OCI-LY7 (cell line): ENCODE measurements around the gene CPNE5. TPM values are rescaled to one million over a fixed set of nuclear protein-coding genes. Genes with fewer than 3 reads are reported as not detected.

Source experiments
- BruUV-seq: library from RNA; stranded (reverse); fragments of 400-500 nt; replicated peaks from 2 replicates; lab custom pipeline; 2021; lab: Mats Ljungman, UMichigan
- CTCF ChIA-PET: fragments of 300-600 bp; sonication (Branson Sonifier 250); formaldehyde crosslinking; loops from one replicate; lab custom pipeline; 2022; ENCODE audit warnings: antibody characterized with exemption; ENCODE audit not compliant: unreplicated experiment; lab: Charles Lee
- POLR2A ChIA-PET: fragments of 300-600 bp; sonication (Branson Sonifier 250); formaldehyde crosslinking; loops from one replicate; lab custom pipeline; 2022; ENCODE audit warnings: antibody characterized with exemption; lab: Charles Lee
- DNase-seq: peaks from one replicate; pipeline ENCODE4 v3.0.0-alpha.2; 2015; ENCODE audit warnings: low spot score
- H2AFZ ChIP-seq: fragments of 200-600 bp; sonication (generic), shearing (Covaris generic); 2 replicates; pipeline ENCODE4 v1.6.1; 2014; ENCODE audit warnings: mild to moderate bottlenecking, antibody characterized with exemption, low read length, moderate library complexity
- H3K27ac ChIP-seq: fragments of 200-600 bp; sonication (generic); 2 replicates; pipeline ENCODE4 v1.5.1; 2014; ENCODE audit warnings: mixed run types, low read depth, mild to moderate bottlenecking, moderate library complexity, low read length, inconsistent platforms; ENCODE audit not compliant: poor library complexity, severe bottlenecking
- H3K36me3 ChIP-seq: fragments of 200-600 bp; sonication (generic); 2 replicates; pipeline ENCODE4 v1.6.1; 2014; ENCODE audit warnings: mild to moderate bottlenecking, antibody characterized with exemption, low read length, moderate library complexity, mixed read lengths; ENCODE audit not compliant: insufficient read depth
- H3K4me1 ChIP-seq: fragments of 200-600 bp; sonication (generic); 2 replicates; pipeline ENCODE4 v1.5.1; 2014; ENCODE audit warnings: mild to moderate bottlenecking, low read length; ENCODE audit not compliant: insufficient read depth, poor library complexity, severe bottlenecking
- H3K4me2 ChIP-seq: fragments of 200-600 bp; sonication (generic); 2 replicates; pipeline ENCODE4 v1.6.1; 2014; ENCODE audit warnings: mild to moderate bottlenecking, low read length
- H3K4me3 ChIP-seq: fragments of 200-600 bp; sonication (generic); 2 replicates; pipeline ENCODE4 v1.5.1; 2014; ENCODE audit warnings: mild to moderate bottlenecking, low read depth, low read length; ENCODE audit not compliant: poor library complexity, severe bottlenecking
- H3K79me2 ChIP-seq: fragments of 200-600 bp; sonication (generic); 2 replicates; pipeline ENCODE4 v1.6.1; 2016; ENCODE audit warnings: low read depth, mild to moderate bottlenecking, low read length, moderate library complexity, mixed read lengths; ENCODE audit not compliant: insufficient read depth
- H3K9me2 ChIP-seq: fragments of 200-600 bp; sonication (generic); 2 replicates; pipeline ENCODE4 v1.6.1; 2016; ENCODE audit warnings: mild to moderate bottlenecking, low read length, mixed read lengths; ENCODE audit not compliant: insufficient read depth
- H3K9me3 ChIP-seq: fragments of 200-600 bp; sonication (generic); 2 replicates; pipeline ENCODE4 v1.6.1; 2014; ENCODE audit warnings: mild to moderate bottlenecking, mixed run types, low read length, mixed read lengths
- H4K20me1 ChIP-seq: fragments of 200-600 bp; sonication (generic); 2 replicates; pipeline ENCODE4 v1.6.1; 2014; ENCODE audit warnings: mild to moderate bottlenecking, antibody characterized with exemption, low read length, moderate library complexity, mixed read lengths; ENCODE audit not compliant: insufficient read depth
- EZH2phosphoT487 ChIP-seq: fragments of 200-600 bp; sonication (generic); IDR thresholded peaks from 2 replicates; pipeline ENCODE4 v1.6.1; 2018; ENCODE audit warnings: low read depth, borderline replicate concordance, mild to moderate bottlenecking, mixed run types, antibody characterized with exemption, low read length, moderate library complexity, mixed read lengths
- intact Hi-C: fragments of 100-400 bp; cut with micrococcal nuclease; formaldehyde crosslinking; loops from one replicate; pipeline ENCODE4 v1.10.0; 2022; ENCODE audit not compliant: unreplicated experiment
- total RNA-seq, 2 experiments: library from RNA; depleted of rRNA in 1 of 2; stranded (reverse); fragments of >200 nt in 1 of 2; shearing (Covaris generic) in 1 of 2; gene quantifications; 2 replicates each; pipeline ENCODE4 v1.2.3, GENCODE V29; 2014 to 2022
- TF ChIP-seq, protein P1 (sequence below): fragments of 200-600 bp; sonication (generic); conservative IDR thresholded peaks from 2 replicates; pipeline ENCODE4 v1.5.1; 2014; ENCODE audit warnings: mild to moderate bottlenecking, antibody characterized with exemption, low read length, moderate library complexity, mixed read lengths

The CPNE5 gene
- total RNA-seq, 2 experiments from 2014 or later, result 37.7 to 89.8 TPM

DNA sequence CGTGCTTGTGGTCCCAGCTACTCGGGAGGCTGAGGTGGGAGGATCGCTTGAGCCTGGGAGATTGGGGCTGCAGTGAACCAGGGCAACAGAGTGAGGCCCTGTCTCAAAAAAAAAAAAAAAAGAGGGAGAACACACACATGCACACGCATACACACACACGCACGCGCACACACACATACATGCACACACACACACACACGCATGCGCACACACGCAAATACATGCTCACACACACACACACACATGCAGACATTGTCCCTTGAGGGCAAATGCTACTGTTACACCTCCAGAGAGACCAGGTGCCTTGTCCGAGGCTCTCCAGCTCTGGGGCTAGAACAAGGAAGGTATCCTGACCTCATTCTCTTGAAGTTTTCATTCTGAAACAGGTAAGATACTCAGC lies 77.1 kb downstream of the CPNE5 start:
- Histone ChIP-seq H3K4me1 (peaks cover 51% of the 10 kb centered on the region), H3K27ac (no peak overlapping the region), H3K36me3 (no peaks in the 10 kb centered on the region), H4K20me1 (no peaks in the 10 kb centered on the region), H3K4me3 (no peak overlapping the region), H3K9me2 (no peaks in the 10 kb centered on the region), H3K79me2 (no peaks in the 10 kb centered on the region), H3K9me3 (no peaks in the 10 kb centered on the region), H3K4me2 (no peak overlapping the region), H2AFZ (no peak overlapping the region)
- CTCF ChIA-PET, result interaction anchor here (0.7 to 4.3 kb wide), 2 partner anchors 7 to 66 kb away, joined by 3 to 23 read pairs; no protein-coding TSS in a partner anchor
- POLR2A ChIA-PET, result interaction anchor here (0.6 to 1.7 kb wide), 4 partner anchors 14 to 81 kb away, joined by 3 to 8 read pairs (median 4); no protein-coding TSS in a partner anchor
- DNase-seq, result no peak
- BruUV-seq, result no TSS peak
- intact Hi-C loops, result loop anchor here (10.0 kb wide), 1 partner anchor 413 kb away; the partner anchor contains the start of gene PIM1
- TF ChIP-seq EZH2phosphoT487, result no peak
- TF ChIP-seq, protein P1, sequence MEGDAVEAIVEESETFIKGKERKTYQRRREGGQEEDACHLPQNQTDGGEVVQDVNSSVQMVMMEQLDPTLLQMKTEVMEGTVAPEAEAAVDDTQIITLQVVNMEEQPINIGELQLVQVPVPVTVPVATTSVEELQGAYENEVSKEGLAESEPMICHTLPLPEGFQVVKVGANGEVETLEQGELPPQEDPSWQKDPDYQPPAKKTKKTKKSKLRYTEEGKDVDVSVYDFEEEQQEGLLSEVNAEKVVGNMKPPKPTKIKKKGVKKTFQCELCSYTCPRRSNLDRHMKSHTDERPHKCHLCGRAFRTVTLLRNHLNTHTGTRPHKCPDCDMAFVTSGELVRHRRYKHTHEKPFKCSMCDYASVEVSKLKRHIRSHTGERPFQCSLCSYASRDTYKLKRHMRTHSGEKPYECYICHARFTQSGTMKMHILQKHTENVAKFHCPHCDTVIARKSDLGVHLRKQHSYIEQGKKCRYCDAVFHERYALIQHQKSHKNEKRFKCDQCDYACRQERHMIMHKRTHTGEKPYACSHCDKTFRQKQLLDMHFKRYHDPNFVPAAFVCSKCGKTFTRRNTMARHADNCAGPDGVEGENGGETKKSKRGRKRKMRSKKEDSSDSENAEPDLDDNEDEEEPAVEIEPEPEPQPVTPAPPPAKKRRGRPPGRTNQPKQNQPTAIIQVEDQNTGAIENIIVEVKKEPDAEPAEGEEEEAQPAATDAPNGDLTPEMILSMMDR, result no peak

DNA sequence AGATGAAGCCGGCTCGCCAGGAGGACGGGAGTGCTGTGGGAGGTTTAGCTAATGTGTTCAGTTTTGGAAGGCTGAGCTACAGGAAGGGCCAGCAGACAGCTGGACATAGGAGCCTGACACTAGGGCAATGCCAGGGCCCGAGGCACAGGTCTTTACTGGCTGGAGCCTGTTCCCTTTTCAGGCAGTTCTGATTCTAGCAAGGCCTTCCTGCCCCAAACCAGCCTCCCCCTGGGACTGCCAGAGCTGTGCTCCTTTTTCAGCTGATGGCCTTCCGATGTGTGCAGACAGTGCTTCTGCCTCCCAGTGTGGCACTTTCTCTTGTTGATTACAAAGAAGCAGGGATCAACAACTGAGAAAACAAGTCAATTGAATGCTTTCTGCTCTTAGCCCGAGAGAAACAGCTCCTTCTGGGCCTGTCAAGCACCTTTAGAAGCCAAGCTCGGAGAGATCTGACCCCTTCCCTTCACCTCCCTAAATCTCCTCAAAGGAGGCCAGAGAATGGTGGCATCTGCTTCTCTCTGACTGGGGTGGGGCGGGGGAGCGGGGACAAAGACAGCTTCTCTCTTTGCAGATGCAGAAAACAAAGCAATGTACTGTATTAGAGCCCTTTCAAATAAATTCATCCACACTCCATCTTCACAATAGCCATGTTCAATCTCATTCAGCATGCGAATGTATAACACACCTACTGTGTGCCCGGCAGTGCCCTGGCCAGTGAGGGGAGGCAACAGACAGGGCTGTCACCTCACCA lies 78.4 kb downstream of the CPNE5 start:
- H3K9me3 ChIP-seq, result no peaks in the 10 kb centered on the region
- ChIA-PET CTCF (interaction anchor here (0.5 to 4.3 kb wide), 6 partner anchors 9 to 410 kb away, joined by 3 to 23 read pairs (median 3); no protein-coding TSS in a partner anchor), POLR2A (interaction anchor here (0.6 to 1.1 kb wide), 5 partner anchors 9 to 648 kb away, joined by 3 to 12 read pairs (median 3); no protein-coding TSS in a partner anchor)
- no peak overlapping the region for H3K4me2 ChIP-seq
- BruUV-seq, result no TSS peak
- intact Hi-C loops, result loop anchor here (10.0 kb wide), 1 partner anchor 414 kb away; the partner anchor contains the start of gene PIM1
- H3K9me2 ChIP-seq, result no peaks in the 10 kb centered on the region
- H4K20me1 ChIP-seq, result no peaks in the 10 kb centered on the region
- no peak overlapping the region for H3K4me3 ChIP-seq
- H3K4me1 ChIP-seq, result peaks cover 43% of the 10 kb centered on the region
- no peak for TF ChIP-seq EZH2phosphoT487
- TF ChIP-seq, protein P1, result no peak
- DNase-seq, result no peak
- H3K79me2 ChIP-seq, result peaks cover 10% of the 10 kb centered on the region; the same call in 1 of the 2 replicates
- H3K36me3 ChIP-seq, result no peaks in the 10 kb centered on the region
- H3K27ac ChIP-seq, result no peak overlapping the region
- no peak overlapping the region for H2AFZ ChIP-seq
